Endothelial cell of umbilical vein (primary cell): ENCODE data around the gene AGAP3. TPM values are rescaled to one million over a fixed set of nuclear protein-coding genes. Genes with fewer than 3 reads are reported as not detected.

Source experiments
- BruUV-seq: library from RNA; stranded (reverse); fragments of 400-500 nt; replicated peaks from 2 replicates; lab custom pipeline; 2021; lab: Mats Ljungman, UMichigan
- CTCF ChIA-PET: fragments of 300-600, 350-600 bp; sonication (Branson Sonifier 250); formaldehyde crosslinking; loops from one replicate; lab custom pipeline; 2021; ENCODE audit warnings: antibody characterized with exemption, inconsistent platforms; lab: Charles Lee
- POLR2A ChIA-PET: fragments of 300-600, 350-600 bp; sonication (Branson Sonifier 250); formaldehyde crosslinking; loops from one replicate; lab custom pipeline; 2021; ENCODE audit warnings: antibody characterized with exemption, inconsistent platforms; lab: Charles Lee
- DNase-seq: peaks from one replicate; pipeline ENCODE4 v3.0.0-alpha.2; 2011; ENCODE audit warnings: low read depth, low spot score
- FAIRE-seq: peaks from 2 replicates; lab custom pipeline; 2011; peaks lifted over from hg19 to GRCh38; lab: Jason Lieb, UNC
- H2AFZ ChIP-seq: 2 replicates; pipeline ENCODE4 v1.6.0; 2012; ENCODE audit warnings: low read depth, low read length, control low read depth, inconsistent platforms
- H3K27ac ChIP-seq: 2 replicates; pipeline ENCODE4 v1.5.1; 2011; ENCODE audit warnings: low read depth, mild to moderate bottlenecking, control low read depth, low read length, moderate library complexity; ENCODE audit not compliant: insufficient read depth
- H3K27me3 ChIP-seq, 2 experiments: 2 replicates each; pipeline versions ENCODE4 v1.6.0 to v1.6.1; 2011; ENCODE audit warnings: low read length in 2 of 2, mixed read lengths in 1 of 2; ENCODE audit not compliant: control insufficient read depth in 2 of 2, insufficient read depth in 2 of 2
- H3K36me3 ChIP-seq, 2 experiments: 2 replicates in 1 of 2; 3 replicates in 1 of 2; pipeline ENCODE4 v1.5.1; 2011; ENCODE audit warnings: low read length in 2 of 2, mild to moderate bottlenecking in 1 of 2, moderate library complexity in 1 of 2; ENCODE audit not compliant: control insufficient read depth in 2 of 2, insufficient read depth in 2 of 2; ENCODE audit errors: extremely low read depth in 1 of 2
- H3K4me1 ChIP-seq: 3 replicates; pipeline ENCODE4 v1.5.1; 2011; ENCODE audit warnings: mild to moderate bottlenecking, low read length; ENCODE audit not compliant: control insufficient read depth, insufficient read depth; ENCODE audit errors: extremely low read depth
- H3K4me2 ChIP-seq: 2 replicates; pipeline ENCODE4 v1.6.1; 2011; ENCODE audit warnings: low read length, control low read depth, mixed read lengths; ENCODE audit not compliant: insufficient read depth
- H3K4me3 ChIP-seq, 3 experiments: fragments of 200-600 bp in 1 of 3; sonication (generic), shearing (Covaris generic) in 1 of 3; replicated peaks in 1 of 3; 2 replicates each; pipeline ENCODE4 v1.5.1; 2011 to 2016; ENCODE audit warnings: control low read depth in 3 of 3, low read length in 3 of 3, mild to moderate bottlenecking in 2 of 3, inconsistent platforms in 1 of 3, low read depth in 1 of 3, moderate library complexity in 1 of 3; ENCODE audit not compliant: insufficient read depth in 1 of 3
- H3K79me2 ChIP-seq: 2 replicates; pipeline ENCODE4 v1.6.0; 2012; ENCODE audit warnings: low read length, inconsistent platforms; ENCODE audit not compliant: control insufficient read depth, insufficient read depth
- H3K9ac ChIP-seq: replicated peaks from 2 replicates; pipeline ENCODE3; 2011; ENCODE audit warnings: low read length, control low read depth; ENCODE audit not compliant: insufficient read depth; ENCODE audit errors: extremely low read depth
- H3K9me1 ChIP-seq: replicated peaks from 3 replicates; pipeline ENCODE4 v1.6.0; 2011; ENCODE audit warnings: mild to moderate bottlenecking, low read length; ENCODE audit not compliant: control insufficient read depth, insufficient read depth; ENCODE audit errors: extremely low read depth
- H3K9me3 ChIP-seq: replicated peaks from 2 replicates; pipeline ENCODE4 v1.5.1; 2012; ENCODE audit warnings: low read length, inconsistent platforms; ENCODE audit not compliant: control insufficient read depth, insufficient read depth
- H4K20me1 ChIP-seq: replicated peaks from 2 replicates; pipeline ENCODE3; 2011; ENCODE audit warnings: mild to moderate bottlenecking, low read length; ENCODE audit not compliant: control insufficient read depth, insufficient read depth; ENCODE audit errors: extremely low read depth
- CTCF ChIP-seq, 2 donors: IDR thresholded peaks; 1 replicate in 1 of 2; 2 replicates in 1 of 2; pipeline ENCODE4 v1.5.1; 2011; ENCODE audit warnings: low read length in 2 of 2, mild to moderate bottlenecking in 2 of 2, moderate library complexity in 2 of 2, control low read depth in 1 of 2, inconsistent platforms in 1 of 2, low read depth in 1 of 2; ENCODE audit not compliant: insufficient read depth in 1 of 2; ENCODE audit errors: extremely low read depth in 1 of 2
- EZH2 ChIP-seq: IDR thresholded peaks from 2 replicates; pipeline ENCODE4 v1.6.1; 2012; ENCODE audit warnings: borderline replicate concordance, low read depth, mild to moderate bottlenecking, moderate library complexity, low read length, inconsistent platforms; ENCODE audit not compliant: severe bottlenecking
- FOS ChIP-seq: IDR thresholded peaks from 2 replicates; pipeline ENCODE4 v1.6.1; 2011; ENCODE audit warnings: mild to moderate bottlenecking, low read length, moderate library complexity, borderline replicate concordance; ENCODE audit not compliant: insufficient read depth
- GATA2 ChIP-seq: IDR thresholded peaks from 2 replicates; pipeline ENCODE4 v1.7.0; 2011; ENCODE audit warnings: low read depth, mild to moderate bottlenecking, moderate library complexity, mixed read lengths, low read length; ENCODE audit not compliant: insufficient read length, insufficient read depth
- JUN ChIP-seq: IDR thresholded peaks from 2 replicates; pipeline ENCODE4 v1.6.1; 2011; ENCODE audit warnings: borderline replicate concordance, low read depth; ENCODE audit not compliant: insufficient read length, insufficient read depth
- MAX ChIP-seq: IDR thresholded peaks from 2 replicates; pipeline ENCODE4 v1.6.1; 2011; ENCODE audit not compliant: insufficient read depth, insufficient read length
- MYC ChIP-seq: IDR thresholded peaks from one replicate; pipeline ENCODE4 v1.6.1; 2011; ENCODE audit warnings: mild to moderate bottlenecking, low read depth, low read length
- POLR2A ChIP-seq: IDR thresholded peaks from 2 replicates; pipeline ENCODE4 v1.6.1; 2012; ENCODE audit warnings: low read depth, mild to moderate bottlenecking, control low read depth, low read length
- POLR2AphosphoS5 ChIP-seq: IDR thresholded peaks from 2 replicates; pipeline ENCODE4 v1.6.1; 2012; ENCODE audit warnings: low read depth, mild to moderate bottlenecking, control low read depth, low read length, moderate library complexity; ENCODE audit not compliant: insufficient read depth
- dilution Hi-C: fragments of 300-500 bp; cut with MboI; formaldehyde crosslinking; loops from one replicate; pipeline ENCODE4 v1.15.0; 2019; ENCODE audit warnings: low sequenced_read_pairs; ENCODE audit not compliant: extremely low pct_ligation_motif_present
- intact Hi-C: fragments of 100-400 bp; cut with micrococcal nuclease; formaldehyde crosslinking; loops from one replicate; pipeline ENCODE4 v1.10.0; 2022
- polyA plus RNA-seq, 4 experiments: library from polyadenylated mRNA; depleted of rRNA in 3 of 4; stranded (reverse) in 3 of 4; unstranded in 1 of 4; fragments of >200 nt; gene quantifications; 2 replicates each; pipeline versions ENCODE4 v1.2.1 to v1.2.3, GENCODE V29; 2011 to 2012; ENCODE audit warnings: missing spikeins in 1 of 4
- total RNA-seq: library from RNA; stranded (reverse); gene quantifications from 2 replicates; pipeline ENCODE4 v1.2.3, GENCODE V29; 2021

Gene AGAP3
- total and polyA plus RNA-seq, 2 donors (not counting 3 experiments of a cell fraction or from before 2014, with no cell fraction given): 171 to 174 TPM

GRCh38 chr7:151099486-151100211 is 13.4 kb downstream of the AGAP3 start:
- CTCF ChIA-PET: interaction anchor here (1.4 kb wide), 1 partner anchor 11 kb away, joined by 3 read pairs; no protein-coding TSS in a partner anchor
- dilution Hi-C loops: no loop called here

More at GRCh38 chr7:151099486-151100211, 13.4 kb downstream of the AGAP3 start:
- Histone ChIP-seq H4K20me1 (no peaks in the 10 kb centered on the region), H3K27me3 (no peaks in the 10 kb centered on the region), H3K4me2 (no peak overlapping the region), H3K4me3 (no peak overlapping the region), H3K9me3 (no peaks in the 10 kb centered on the region), H3K79me2 (peaks cover 93% of the 10 kb centered on the region), H3K36me3 (peaks cover 0 to 3% of the 10 kb centered on the region in 2 experiments), H3K27ac (no peak overlapping the region), H3K9me1 (no peaks in the 10 kb centered on the region), H2AFZ (no peak overlapping the region), H3K9ac (no peak overlapping the region), H3K4me1 (peaks cover 9% of the 10 kb centered on the region)
- BruUV-seq: no TSS peak
- intact Hi-C loops: no loop called here
- TF ChIP-seq POLR2A (no peak), EZH2 (no peak), FOS (no peak), POLR2AphosphoS5 (no peak), MAX (no peak), JUN (no peak), MYC (no peak), GATA2 (no peak), CTCF (IDR thresholded peaks at IDR 0.05; ENCODE audit: extremely low read depth in 1 of 2, insufficient read depth in 1 of 2, low read depth in 1 of 2, low read length in 2 of 2) (no peak)
- POLR2A ChIA-PET: no interaction called here
- FAIRE-seq (no peak), DNase-seq (no peak)
